Sciatic nerve (tissue), 2 donors: Measurements from ENCODE around the gene SRGAP3. TPM values are rescaled to one million over a fixed set of nuclear protein-coding genes. Genes with fewer than 3 reads are reported as not detected.
A peak's percentile ranks its signal among the peaks of the same experiment; 100 is the strongest.

ENCODE experiments used
- ATAC-seq: fragments of 200-7000 bp; cut with Tn5 transposase; one replicate; pipeline ENCODE4 v1.9.1; 2020; ENCODE audit warnings: mild to moderate bottlenecking, moderate library complexity
- DNase-seq: peaks from one replicate; pipeline ENCODE4 v3.0.0-alpha.2; 2020; ENCODE audit warnings: low spot score
- intact Hi-C: fragments of 100-400 bp; cut with DNase I; formaldehyde crosslinking; loops from one replicate; pipeline ENCODE4 v1.14.2; 2022
- total RNA-seq: library from RNA; stranded (reverse); fragmentation: NEBNext Ultra II Directional; extraction: Animal tissue kit (Norgen Biotek cat#: 25700); gene quantifications from one replicate; pipeline ENCODE4 v1.2.1, GENCODE V29; 2021
- donor health status: DM: no; HTN: no; CAD: no.
- donor health status: DM: no; HTN: no; CAD: no.

Gene SRGAP3
- total RNA-seq, 1 donor from 2014 or later, result 14.4 TPM

- ATAC-seq, result no peak
Observed at GRCh38 chr3:9163289-9163688, 86.2 kb downstream of the SRGAP3 start.

GRCh38 chr3:9161811-9162210 is 87.6 kb downstream of the SRGAP3 start:
- no peak for DNase-seq
- ATAC-seq, result no peak
- intact Hi-C loops, result no loop called here

More at GRCh38 chr3:9163289-9163688, 86.2 kb downstream of the SRGAP3 start:
- intact Hi-C loops, result no loop called here
- no peak for DNase-seq

- no peak for ATAC-seq
- intact Hi-C loops, result no loop called here
Observed at GRCh38 chr3:9161298-9161697, 88.1 kb downstream of the SRGAP3 start.

GRCh38 chr3:9158865-9159630 is 90.4 kb downstream of the SRGAP3 start:
- intact Hi-C loops, result no loop called here
- DNase-seq (no peak), ATAC-seq (no peak)

More at GRCh38 chr3:9161298-9161697, 88.1 kb downstream of the SRGAP3 start:
- no peak for DNase-seq

- DNase-seq (no peak), ATAC-seq (no peak)
- intact Hi-C loops, result no loop called here
Observed at GRCh38 chr3:9157651-9158362, 91.6 kb downstream of the SRGAP3 start.

- DNase-seq, result peak; percentile 2
- no peak for ATAC-seq
- intact Hi-C loops, result no loop called here
Observed at GRCh38 chr3:9156604-9157003, 92.8 kb downstream of the SRGAP3 start.

- no peak for ATAC-seq
- peak; percentile 1 for DNase-seq
- intact Hi-C loops, result no loop called here
Observed at GRCh38 chr3:9155028-9155427, 94.4 kb downstream of the SRGAP3 start.

GRCh38 chr3:9153904-9154619 is 95.4 kb downstream of the SRGAP3 start:
- ATAC-seq (peak; percentile 96), DNase-seq (peak; percentile 73)
- intact Hi-C loops, result no loop called here

GRCh38 chr3:9151240-9151639 is 98.2 kb downstream of the SRGAP3 start:
- intact Hi-C loops, result no loop called here
- peak; percentile 60 for DNase-seq
- no peak for ATAC-seq

- intact Hi-C loops, result no loop called here
- no peak for DNase-seq
- no peak for ATAC-seq
Observed at GRCh38 chr3:9149566-9149965, 99.9 kb downstream of the SRGAP3 start.

- no peak for ATAC-seq
- DNase-seq, result peak; percentile 5
- intact Hi-C loops, result no loop called here
Observed at GRCh38 chr3:9147896-9148266, 101.6 kb downstream of the SRGAP3 start.

- intact Hi-C loops, result no loop called here
- ATAC-seq, result no peak
- peak; percentile 46 for DNase-seq
Observed at GRCh38 chr3:9147215-9147895, 102.1 kb downstream of the SRGAP3 start.

- ATAC-seq (no peak), DNase-seq (peak; percentile 36)
- intact Hi-C loops, result no loop called here
Observed at GRCh38 chr3:9146367-9147071, 102.9 kb downstream of the SRGAP3 start.

GRCh38 chr3:9143184-9143583 is 106.3 kb downstream of the SRGAP3 start:
- DNase-seq (no peak), ATAC-seq (no peak)
- intact Hi-C loops, result no loop called here

GRCh38 chr3:9142362-9142761 is 107.1 kb downstream of the SRGAP3 start:
- peak; percentile 40 for ATAC-seq
- DNase-seq, result no peak
- intact Hi-C loops, result no loop called here

GRCh38 chr3:9141928-9142289 is 107.5 kb downstream of the SRGAP3 start:
- DNase-seq (no peak), ATAC-seq (peak; percentile 39)
- intact Hi-C loops, result no loop called here

- no peak for DNase-seq
- intact Hi-C loops, result no loop called here
- ATAC-seq, result no peak
Observed at GRCh38 chr3:9139366-9139765, 110.1 kb downstream of the SRGAP3 start.

- intact Hi-C loops, result no loop called here
- ATAC-seq (no peak), DNase-seq (no peak)
Observed at GRCh38 chr3:9137676-9138075, 111.8 kb downstream of the SRGAP3 start.
